Sigmoid colon (tissue), 4 donors: ENCODE results near the gene TLR4.

Source experiments
- CTCF ChIP-seq, 4 experiments: fragments of 450-650 bp in 3 of 4; fragments of 200-600 bp in 1 of 4; IDR thresholded peaks; one replicate each; pipeline ENCODE4 v1.5.1; 2016 to 2019; ENCODE audit warnings: antibody characterized with exemption in 4 of 4, mild to moderate bottlenecking in 3 of 4, moderate library complexity in 2 of 4
- EP300 ChIP-seq, 4 donors: sonication (generic); formaldehyde crosslinking; IDR thresholded peaks; one replicate each; pipeline ENCODE4 v1.6.1; 2017; ENCODE audit warnings: antibody characterized with exemption in 4 of 4
- POLR2A ChIP-seq, 2 donors: fragments of 450-650 bp; IDR thresholded peaks; one replicate each; pipeline ENCODE4 v1.6.1; 2016; ENCODE audit warnings: antibody characterized with exemption in 2 of 2, mild to moderate bottlenecking in 2 of 2, moderate library complexity in 2 of 2
- POLR2AphosphoS5 ChIP-seq, 4 donors: sonication (generic); formaldehyde crosslinking; IDR thresholded peaks; one replicate each; pipeline ENCODE4 v1.6.1; 2017; ENCODE audit warnings: antibody characterized with exemption in 4 of 4

- TF ChIP-seq EP300 (IDR thresholded peaks at IDR 0.05) (no peak), POLR2A (IDR thresholded peaks at IDR 0.05) (no peak), CTCF (IDR thresholded peaks at IDR 0.05) (no peak), POLR2AphosphoS5 (IDR thresholded peaks at IDR 0.05) (no peak)
These were observed 28.3 kb downstream of the TLR4 start for GRCh38 chr9:117732494-117732893.
